HCT116 (cell line): ENCODE data around the gene MYO16. TPM values are rescaled to one million over a fixed set of nuclear protein-coding genes. Genes with fewer than 3 reads are reported as not detected.

Experiments
- ATAC-seq: fragments of 200-7000 bp; cut with Tn5 transposase; 2 replicates; pipeline ENCODE4 v1.9.1; 2020; ENCODE audit warnings: mild to moderate bottlenecking, moderate library complexity
- BruUV-seq: library from RNA; stranded (reverse); fragments of 400-500 nt; replicated peaks from 2 replicates; lab custom pipeline; 2021; lab: Mats Ljungman, UMichigan
- CTCF ChIA-PET: fragments of 300-600 bp; sonication (Branson Sonifier 250); formaldehyde crosslinking; loops from one replicate; lab custom pipeline; 2021; ENCODE audit warnings: antibody characterized with exemption; lab: Charles Lee
- POLR2A ChIA-PET: fragments of 300-600, 350-600 bp; sonication (Branson Sonifier 250); formaldehyde crosslinking; loops from one replicate; lab custom pipeline; 2021; ENCODE audit warnings: antibody characterized with exemption; lab: Charles Lee
- RAD21 ChIA-PET, 2 experiments: fragments of 300-600 bp; sonication (Branson Sonifier 250); formaldehyde crosslinking; loops; one replicate each; lab custom pipeline; 2023; ENCODE audit warnings: low total read pairs in 2 of 2; ENCODE audit not compliant: uncharacterized antibody in 2 of 2, unreplicated experiment in 2 of 2, low non-redundant PET in 1 of 2; lab: Charles Lee
- DNase-seq: peaks from one replicate; pipeline ENCODE4 v3.0.0-alpha.2; 2010; ENCODE audit warnings: low read depth, low spot score
- H2AFZ ChIP-seq: fragments of 200-600 bp; shearing (Covaris generic), sonication (generic); 2 replicates; pipeline ENCODE4 v1.6.1; 2017; ENCODE audit warnings: low read depth, mixed run types, mixed read lengths, antibody characterized with exemption, low read length; ENCODE audit not compliant: poor library complexity, severe bottlenecking
- H3K27ac ChIP-seq: 2 replicates; pipeline ENCODE4 v1.5.1; 2012; ENCODE audit warnings: low read depth, low read length
- H3K27me3 ChIP-seq: fragments of 200-600 bp; sonication (generic); 2 replicates; pipeline ENCODE4 v1.6.1; 2016; ENCODE audit warnings: mixed run types, low read length, mixed read lengths; ENCODE audit not compliant: insufficient read depth
- H3K36me3 ChIP-seq, 2 experiments: fragments of 200-500 bp in 1 of 2; fragments of 200-600 bp in 1 of 2; sonication (Bioruptor generic) in 1 of 2; sonication (generic) in 1 of 2; 2 replicates each; pipeline versions ENCODE4 v1.5.1 to v1.6.1; 2014 to 2016; ENCODE audit warnings: low read length in 2 of 2, inconsistent platforms in 1 of 2, mixed read lengths in 1 of 2, mixed run types in 1 of 2; ENCODE audit not compliant: insufficient read depth in 2 of 2, control insufficient read depth in 1 of 2
- H3K4me1 ChIP-seq, 2 experiments: fragments of 200-600 bp in 1 of 2; sonication (generic) in 1 of 2; 2 replicates each; pipeline versions ENCODE4 v1.5.1 to v1.6.1; 2012 to 2017; ENCODE audit warnings: low read length in 2 of 2, inconsistent platforms in 1 of 2, mild to moderate bottlenecking in 1 of 2, mixed read lengths in 1 of 2, mixed run types in 1 of 2, moderate library complexity in 1 of 2; ENCODE audit not compliant: insufficient read depth in 2 of 2, control insufficient read depth in 1 of 2
- H3K4me2 ChIP-seq: fragments of 200-600 bp; sonication (generic); 2 replicates; pipeline ENCODE4 v1.6.1; 2017; ENCODE audit warnings: mixed run types, low read length, mixed read lengths
- H3K4me3 ChIP-seq, 2 experiments: fragments of 200-600 bp in 1 of 2; sonication (generic) in 1 of 2; replicated peaks in 1 of 2; 2 replicates each; pipeline ENCODE4 v1.5.1; 2011 to 2016; ENCODE audit warnings: low read length in 2 of 2, control low read depth in 1 of 2, low read depth in 1 of 2, mild to moderate bottlenecking in 1 of 2, mixed read lengths in 1 of 2, mixed run types in 1 of 2
- H3K79me2 ChIP-seq: fragments of 200-600 bp; sonication (generic); 2 replicates; pipeline ENCODE4 v1.6.1; 2017; ENCODE audit warnings: mild to moderate bottlenecking, mixed run types, low read length, moderate library complexity, mixed read lengths; ENCODE audit not compliant: insufficient read depth
- H3K9ac ChIP-seq: fragments of 200-600 bp; sonication (generic); 2 replicates; pipeline ENCODE4 v1.6.1; 2016; ENCODE audit warnings: low read length, mixed read lengths
- H3K9me2 ChIP-seq: fragments of 200-600 bp; sonication (generic), shearing (Covaris generic); 2 replicates; pipeline ENCODE4 v1.6.1; 2017; ENCODE audit warnings: mixed run types, mild to moderate bottlenecking, moderate library complexity; ENCODE audit not compliant: insufficient read depth
- H3K9me3 ChIP-seq, 2 experiments: fragments of 200-500 bp in 1 of 2; fragments of 200-600 bp in 1 of 2; sonication (Bioruptor generic) in 1 of 2; sonication (generic) in 1 of 2; 2 replicates each; pipeline ENCODE4 v1.6.1; 2014 to 2017; ENCODE audit warnings: low read length in 2 of 2, mixed read lengths in 2 of 2, inconsistent platforms in 1 of 2, low read depth in 1 of 2, mild to moderate bottlenecking in 1 of 2, mixed run types in 1 of 2, moderate library complexity in 1 of 2; ENCODE audit not compliant: control insufficient read depth in 1 of 2, insufficient read depth in 1 of 2
- H4K20me1 ChIP-seq: fragments of 200-600 bp; sonication (generic), shearing (Covaris generic); 2 replicates; pipeline ENCODE4 v1.6.1; 2017; ENCODE audit warnings: mixed run types, mild to moderate bottlenecking, moderate library complexity; ENCODE audit not compliant: insufficient read depth
- ATF3 ChIP-seq: IDR thresholded peaks from 2 replicates; pipeline ENCODE4 v1.6.1; 2012
- CBX3 ChIP-seq: IDR thresholded peaks from 2 replicates; pipeline ENCODE4 v1.6.1; 2012; ENCODE audit warnings: low read depth
- CEBPB ChIP-seq: IDR thresholded peaks from 2 replicates; pipeline ENCODE4 v1.6.1; 2012; ENCODE audit warnings: low read depth
- EZH2phosphoT487 ChIP-seq: fragments of 200-600 bp; IDR thresholded peaks from 2 replicates; pipeline ENCODE4 v1.6.1; 2018; ENCODE audit warnings: antibody characterized with exemption, borderline replicate concordance
- JUND ChIP-seq: IDR thresholded peaks from 2 replicates; pipeline ENCODE4 v1.6.1; 2012
- POLR2A ChIP-seq: IDR thresholded peaks from 2 replicates; pipeline ENCODE4 v1.7.0; 2011; ENCODE audit warnings: borderline replicate concordance; ENCODE audit not compliant: insufficient read depth, insufficient read length; ENCODE audit errors: extremely low read depth
- REST ChIP-seq: IDR thresholded peaks from 2 replicates; pipeline ENCODE4 v1.6.1; 2012; ENCODE audit warnings: low read depth
- SRF ChIP-seq: IDR thresholded peaks from 2 replicates; pipeline ENCODE4 v1.6.1; 2012; ENCODE audit warnings: low read depth
- intact Hi-C: fragments of 100-400 bp; cut with micrococcal nuclease; formaldehyde crosslinking; loops from 2 replicates; pipeline ENCODE4 v1.10.0; 2022
- total RNA-seq: library from RNA; stranded (reverse); gene quantifications from one replicate; pipeline ENCODE4 v1.2.1, GENCODE V29; 2021; ENCODE audit not compliant: unreplicated experiment

Gene MYO16
- total RNA-seq, 1 experiment from 2014 or later = 0.07 TPM

- no TSS peak for BruUV-seq
- Histone ChIP-seq H3K4me2 (no peak overlapping the region), H4K20me1 (no peaks in the 10 kb centered on the region), H3K27me3 (no peaks in the 10 kb centered on the region), H3K9ac (no peak overlapping the region), H2AFZ (peak overlapping the region; percentile 52), H3K9me3 (no peaks in the 10 kb centered on the region), H3K27ac (no peak overlapping the region), H3K4me3 (no peak overlapping the region), H3K79me2 (no peaks in the 10 kb centered on the region), H3K36me3 (no peaks in the 10 kb centered on the region), H3K4me1 (peaks cover 15 to 47% of the 10 kb centered on the region in 2 experiments), H3K9me2 (no peaks in the 10 kb centered on the region)
- CTCF ChIA-PET = no interaction called here
- intact Hi-C loops = no loop called here
- no peak for DNase-seq
- TF ChIP-seq JUND = no peak
- TF ChIP-seq CBX3 = no peak
- no peak for TF ChIP-seq EZH2phosphoT487
- TF ChIP-seq ATF3 = no peak
- TF ChIP-seq SRF = no peak
- TF ChIP-seq REST = no peak
- no peak for TF ChIP-seq POLR2A
- no peak for TF ChIP-seq CEBPB
- POLR2A ChIA-PET = no interaction called here
- RAD21 ChIA-PET = no interaction called here
- ATAC-seq = no peak
Observed at GRCh38 chr13:109160887-109161669, 531.7 kb downstream of the MYO16 start.
